Cardiac atrium fibroblast (primary cell): ENCODE data around the gene DAGLB. TPM values are rescaled to one million over a fixed set of nuclear protein-coding genes. Genes with fewer than 3 reads are reported as not detected.

ENCODE experiments used
- total RNA-seq: library from RNA; depleted of rRNA; stranded (reverse); fragments of >200 nt; gene quantifications from 2 replicates; pipeline ENCODE4 v1.2.3, GENCODE V29; 2015

DAGLB gene
- 13.3 and 15.5 TPM in 2 replicates for total RNA-seq

GRCh38 chr7:6447581-6448199 lies at the start of gene DAGLB:
DAGLB (minus strand) TSS chr7:6447954; CDS start chr7:6447842, 112 bp downstream.

Other genes starting within 250 kb of the DAGLB start
- gene CYTH3, start 175.3 kb downstream of the DAGLB start, total RNA-seq, result 46.7 and 53.6 TPM in 2 replicates
- gene FAM220A, start 99.0 kb downstream of the DAGLB start, total RNA-seq, result 20.0 and 21.1 TPM in 2 replicates
- 96.4 and 99.6 TPM in 2 replicates for gene RAC1, start 73.4 kb downstream of the DAGLB start, total RNA-seq
- 267 and 294 TPM in 2 replicates for gene KDELR2, start 36.2 kb upstream of the DAGLB start, total RNA-seq
- gene GRID2IP, start 103.5 kb upstream of the DAGLB start, total RNA-seq, result not detected in 2 replicates
- 38.1 and 43.7 TPM in 2 replicates for gene ZDHHC4, start 129.5 kb upstream of the DAGLB start, total RNA-seq
- 8.7 and 10.9 TPM in 2 replicates for gene INTS15, start 142.1 kb upstream of the DAGLB start, total RNA-seq
- gene ZNF853, start 167.7 kb upstream of the DAGLB start, total RNA-seq, result 0.16 and 1.1 TPM in 2 replicates
- 7.3 and 8.7 TPM in 2 replicates for gene ZNF316, start 189.4 kb upstream of the DAGLB start, total RNA-seq